Esophagus mucosa (tissue), 1 donor: ENCODE data around the gene ARHGAP9. TPM values are rescaled to one million over a fixed set of nuclear protein-coding genes. Genes with fewer than 3 reads are reported as not detected.
A peak's percentile ranks its signal among the peaks of the same experiment; 100 is the strongest.
"Not testable (repeated sequence)": the region's sequence is repeated elsewhere in the genome, so short reads cannot be mapped to it uniquely, and the experiment has no call there.

Source experiments
- ATAC-seq: fragments of 200-7000 bp; cut with Tn5 transposase; one replicate; pipeline ENCODE4 v1.9.1; 2020
- total RNA-seq: library from RNA; stranded (reverse); gene quantifications from one replicate; pipeline ENCODE4 v1.2.4, GENCODE V29; 2023
- donor health status: DM: yes; HTN: yes; CAD: no.

ARHGAP9 gene
- total RNA-seq, 1 donor from 2014 or later: 2.0 TPM

DNA sequence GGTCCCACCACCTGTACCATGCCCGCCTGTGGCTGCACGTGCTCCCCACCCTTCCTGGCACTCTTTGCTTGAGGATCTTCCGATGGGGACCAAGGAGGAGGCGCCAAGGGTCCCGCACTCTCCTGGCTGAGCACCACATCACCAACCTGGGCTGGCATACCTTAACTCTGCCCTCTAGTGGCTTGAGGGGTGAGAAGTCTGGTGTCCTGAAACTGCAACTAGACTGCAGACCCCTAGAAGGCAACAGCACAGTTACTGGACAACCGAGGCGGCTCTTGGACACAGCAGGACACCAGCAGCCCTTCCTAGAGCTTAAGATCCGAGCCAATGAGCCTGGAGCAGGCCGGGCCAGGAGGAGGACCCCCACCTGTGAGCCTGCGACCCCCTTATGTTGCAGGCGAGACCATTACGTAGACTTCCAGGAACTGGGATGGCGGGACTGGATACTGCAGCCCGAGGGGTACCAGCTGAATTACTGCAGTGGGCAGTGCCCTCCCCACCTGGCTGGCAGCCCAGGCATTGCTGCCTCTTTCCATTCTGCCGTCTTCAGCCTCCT is 23.4 kb downstream of the ARHGAP9 start:
- ATAC-seq: no peak

GRCh38 chr12:57455374-57456144 is 24.1 kb downstream of the ARHGAP9 start:
- no peak for ATAC-seq

DNA sequence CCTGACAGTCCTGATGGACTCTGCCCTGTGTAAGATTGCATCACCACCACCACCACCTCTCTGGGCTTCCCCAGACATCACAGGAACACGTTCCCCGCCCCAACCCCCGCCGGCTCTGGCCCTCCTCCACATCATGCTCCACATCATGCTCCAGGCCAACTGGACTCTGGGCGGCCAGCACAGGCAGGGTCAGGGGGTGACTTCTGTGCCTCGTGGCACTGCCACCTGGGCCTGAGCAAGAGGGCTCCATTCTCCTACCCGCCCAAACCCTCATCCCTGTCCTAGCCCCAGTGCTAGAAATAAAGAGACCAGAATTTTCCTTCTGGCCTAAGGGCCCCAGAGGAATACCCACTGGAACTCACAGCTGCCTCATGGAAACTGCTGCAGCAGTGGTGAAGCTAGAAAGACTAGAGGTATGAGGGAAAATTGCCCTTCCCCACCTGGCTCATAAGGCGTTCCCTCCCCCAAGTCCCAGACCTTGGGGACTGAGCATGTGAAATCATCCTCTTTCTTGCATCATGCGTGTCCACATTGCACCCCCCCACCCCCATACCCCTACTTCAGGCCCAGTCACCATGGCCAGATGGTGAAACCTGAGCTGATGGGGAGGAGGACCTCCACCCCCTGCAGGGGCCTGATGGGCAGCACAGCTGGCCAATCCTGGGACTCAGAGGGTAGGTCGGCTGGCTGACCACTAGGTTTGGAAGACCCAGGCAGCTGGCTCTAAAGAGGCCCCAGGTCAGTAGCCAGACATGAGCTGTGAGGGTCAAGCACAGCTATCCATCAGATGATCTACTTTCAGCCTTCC is 24.9 kb downstream of the ARHGAP9 start, which contains the start of gene INHBE:
INHBE (plus strand) TSS at position 742 of the 808 bp plus-strand sequence. CDS start 230 bp downstream, outside the sequence.
- no peak for ATAC-seq

GRCh38 chr12:57454213-57454565 is 25.5 kb downstream of the ARHGAP9 start:
- ATAC-seq: no peak

DNA sequence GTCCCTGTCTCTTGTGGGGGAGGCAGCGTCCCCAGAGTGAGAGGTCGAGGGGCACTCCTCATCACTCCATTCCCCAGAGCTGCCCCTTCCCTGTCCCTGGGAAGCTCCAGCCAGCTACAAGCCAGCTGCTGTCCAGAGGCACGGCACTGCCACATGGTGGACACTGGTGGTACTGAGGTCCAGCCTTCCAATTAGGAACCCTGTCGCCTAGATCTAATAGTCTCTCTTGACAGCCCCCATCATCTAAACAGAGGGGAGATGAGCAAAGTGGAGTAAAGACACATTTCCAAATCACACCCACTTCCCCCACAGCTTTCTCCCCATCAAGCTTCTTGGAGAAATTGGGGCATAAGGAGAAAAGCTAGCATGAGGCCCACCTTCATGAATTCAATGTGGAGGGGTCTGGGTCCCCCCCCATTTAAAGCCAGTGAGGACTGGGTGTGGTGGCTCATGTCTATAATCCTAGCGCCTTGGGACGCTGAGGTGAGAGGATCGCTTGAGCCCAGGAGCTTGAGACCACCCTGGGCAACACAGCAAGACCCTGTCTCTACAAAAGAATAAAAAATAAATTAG is 26.6 kb downstream of the ARHGAP9 start:
- peak; percentile 73 for ATAC-seq

- no peak for ATAC-seq
These were observed 27.3 kb downstream of the ARHGAP9 start for GRCh38 chr12:57452181-57452936.

DNA sequence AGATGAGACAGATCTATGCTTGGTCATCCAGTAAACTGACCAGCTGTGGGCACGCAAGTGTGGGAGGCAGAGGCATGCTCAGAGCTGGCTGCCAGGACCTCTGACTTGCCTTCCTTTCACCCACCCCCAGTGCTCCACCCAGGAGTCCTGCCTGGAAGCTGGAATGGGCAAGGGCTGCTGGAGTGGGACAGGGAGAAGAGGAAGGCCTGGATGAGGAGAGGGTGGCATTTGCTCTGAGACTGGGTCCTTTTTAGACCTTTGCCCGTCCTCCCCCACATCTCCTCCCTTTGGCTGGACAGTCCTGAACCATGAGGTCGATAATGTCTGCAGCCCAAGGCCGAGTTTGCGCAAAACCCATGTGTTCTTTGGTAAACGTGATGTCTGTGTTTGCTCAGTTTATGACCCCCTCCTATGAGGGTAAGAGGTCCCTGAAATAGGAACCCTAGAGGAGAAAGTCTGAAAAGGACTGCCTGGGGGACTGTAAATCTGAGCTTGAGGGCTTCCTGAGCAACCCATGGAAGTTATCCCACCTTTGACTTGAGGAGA is 28.4 kb downstream of the ARHGAP9 start:
- no peak for ATAC-seq

DNA sequence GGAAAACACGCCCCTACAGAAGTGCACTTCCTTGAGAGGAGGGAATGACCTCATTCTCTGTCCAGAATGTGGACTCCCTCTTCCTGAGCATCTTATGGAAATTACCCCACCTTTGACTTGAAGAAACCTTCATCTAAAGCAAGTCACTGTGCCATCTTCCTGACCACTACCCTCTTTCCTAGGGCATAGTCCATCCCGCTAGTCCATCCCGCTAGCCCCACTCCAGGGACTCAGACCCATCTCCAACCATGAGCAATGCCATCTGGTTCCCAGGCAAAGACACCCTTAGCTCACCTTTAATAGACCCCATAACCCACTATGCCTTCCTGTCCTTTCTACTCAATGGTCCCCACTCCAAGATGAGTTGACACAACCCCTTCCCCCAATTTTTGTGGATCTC is 29.6 kb downstream of the ARHGAP9 start:
- ATAC-seq: no peak

DNA sequence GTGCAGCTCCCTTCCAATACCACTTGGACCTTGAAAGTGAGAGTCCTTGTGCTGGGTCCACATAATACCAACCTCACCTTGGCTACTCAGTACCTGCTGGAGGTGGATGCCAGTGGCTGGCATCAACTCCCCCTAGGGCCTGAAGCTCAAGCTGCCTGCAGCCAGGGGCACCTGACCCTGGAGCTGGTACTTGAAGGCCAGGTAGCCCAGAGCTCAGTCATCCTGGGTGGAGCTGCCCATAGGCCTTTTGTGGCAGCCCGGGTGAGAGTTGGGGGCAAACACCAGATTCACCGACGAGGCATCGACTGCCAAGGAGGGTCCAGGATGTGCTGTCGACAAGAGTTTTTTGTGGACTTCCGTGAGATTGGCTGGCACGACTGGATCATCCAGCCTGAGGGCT is 30.3 kb downstream of the ARHGAP9 start:
- ATAC-seq: no peak

- ATAC-seq: no peak
These were observed 31.0 kb downstream of the ARHGAP9 start for GRCh38 chr12:57448669-57449068.

DNA sequence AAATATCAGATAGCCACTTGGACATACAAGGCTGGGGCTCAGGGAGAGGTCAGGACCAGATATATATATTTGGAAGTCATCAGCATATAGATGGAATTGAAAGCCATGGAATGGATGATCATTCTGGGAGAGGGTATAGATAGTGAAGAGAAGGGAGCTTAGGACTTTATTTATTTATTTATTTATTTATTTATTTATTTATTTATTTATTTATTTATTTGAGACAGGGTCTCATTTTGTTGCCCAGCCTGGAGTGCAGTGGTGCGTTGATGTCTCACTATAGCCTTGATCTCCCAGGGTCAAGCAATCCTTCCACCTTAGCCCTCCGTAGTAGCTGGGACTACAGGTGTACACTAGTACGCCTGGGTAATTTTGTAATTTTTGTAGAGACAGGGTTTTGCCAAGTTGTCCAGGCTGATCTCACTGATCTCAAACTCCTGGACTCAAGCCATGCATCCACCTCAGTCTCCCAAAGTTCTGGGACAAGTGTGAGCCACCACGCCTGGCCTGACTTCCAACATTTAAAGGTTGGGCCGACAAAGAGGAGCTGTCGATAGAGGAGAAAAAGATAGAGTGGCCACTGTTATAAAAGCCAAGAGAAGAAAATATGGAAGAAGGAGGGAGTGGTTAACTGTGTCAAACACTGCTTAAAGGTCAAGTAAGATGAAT is 33.2 kb downstream of the ARHGAP9 start:
- ATAC-seq: no peak

- no peak for ATAC-seq
These were observed 34.9 kb downstream of the ARHGAP9 start for GRCh38 chr12:57444744-57445143.

GRCh38 chr12:57444337-57444736 is 35.3 kb downstream of the ARHGAP9 start:
- ATAC-seq: not testable (repeated sequence)

GRCh38 chr12:57441846-57442427 is 37.7 kb downstream of the ARHGAP9 start:
- no peak for ATAC-seq

DNA sequence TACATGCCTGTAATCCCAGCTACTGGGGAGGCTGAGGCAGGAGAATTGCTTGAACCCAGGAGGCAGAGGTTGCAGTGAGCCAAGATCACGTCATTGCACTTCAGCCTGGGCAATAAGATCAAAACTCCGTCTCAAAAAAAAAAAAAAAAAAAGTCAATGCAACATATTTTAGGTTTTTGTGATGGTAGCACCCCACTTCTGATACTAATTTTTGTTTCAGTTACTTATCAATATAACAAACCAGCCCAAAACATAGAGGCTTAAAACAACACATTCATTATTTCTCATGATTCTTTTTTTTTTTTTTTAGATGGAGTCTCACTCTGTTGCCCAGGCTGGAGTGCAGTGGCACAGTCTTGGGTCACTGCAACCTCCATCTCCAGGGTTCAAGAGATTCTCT is 38.3 kb downstream of the ARHGAP9 start:
- not testable (repeated sequence) for ATAC-seq

DNA sequence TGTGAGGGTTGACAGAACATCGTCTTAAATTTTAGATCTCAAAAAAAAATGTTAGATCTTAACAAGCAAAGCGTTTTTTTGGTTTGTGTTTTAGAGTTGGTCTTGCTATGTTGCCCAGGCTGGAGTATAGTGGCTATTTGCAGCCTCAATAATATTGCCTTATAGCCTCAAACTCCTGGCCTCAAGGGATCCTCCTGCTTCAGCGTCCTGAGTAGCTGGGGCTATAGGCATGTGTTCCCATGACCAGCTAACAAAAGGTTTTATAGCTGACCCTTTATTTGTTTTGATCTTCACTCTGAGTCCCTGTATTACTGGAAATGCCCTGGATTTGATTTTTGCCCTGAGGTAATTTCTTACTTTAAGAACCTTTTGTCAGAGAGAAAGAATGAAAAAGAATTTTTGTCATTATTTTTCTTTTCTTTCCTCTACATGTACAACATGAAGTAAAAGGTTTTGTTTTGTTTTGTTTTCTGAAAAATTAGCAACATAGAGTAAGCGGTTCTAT is 39.9 kb downstream of the ARHGAP9 start:
- ATAC-seq: no peak

DNA sequence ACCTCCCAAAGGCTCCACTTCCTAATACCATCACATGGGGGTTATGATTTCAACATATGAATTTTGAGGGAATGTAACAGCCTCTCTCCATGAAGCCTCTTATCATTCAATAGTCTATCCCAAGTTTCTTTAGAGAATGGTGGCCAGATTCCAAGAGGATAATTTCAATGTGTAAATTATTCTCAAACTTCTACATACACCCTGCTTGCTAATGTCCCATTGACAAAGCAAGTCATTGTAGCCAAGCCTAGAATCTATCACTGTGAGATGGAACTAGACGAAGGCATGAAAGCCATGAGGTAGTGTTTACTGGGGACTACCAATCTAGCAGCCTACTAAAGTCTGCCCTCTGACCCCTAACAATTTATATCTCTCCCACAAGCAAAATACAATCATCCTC is 41.3 kb downstream of the ARHGAP9 start:
- ATAC-seq: no peak

GRCh38 chr12:57435293-57435692 is 44.4 kb downstream of the ARHGAP9 start:
- ATAC-seq: no peak

- no peak for ATAC-seq
These were observed 45.0 kb downstream of the ARHGAP9 start, which contains the start of gene INHBC for GRCh38 chr12:57434517-57435223. Gene INHBC, plus strand, starts transcription at chr12:57434784. Its CDS starts 103 bp downstream, at chr12:57434887.

GRCh38 chr12:57433370-57433769 is 46.3 kb downstream of the ARHGAP9 start:
- no peak for ATAC-seq
